Astrocyte of the spinal cord (primary cell): ENCODE data around the gene RAB7B.

Source experiments
- DNase-seq: peaks from one replicate; pipeline ENCODE4 v3.0.0; 2011; ENCODE audit warnings: low read depth, low spot score
- H3K4me3 ChIP-seq: 2 replicates; pipeline ENCODE4 v1.5.1; 2011; ENCODE audit warnings: low read depth, mild to moderate bottlenecking, low read length, moderate library complexity
- CTCF ChIP-seq: IDR thresholded peaks from 2 replicates; pipeline ENCODE4 v1.5.1; 2012; ENCODE audit warnings: low read depth, mild to moderate bottlenecking, low read length, inconsistent platforms
- in situ Hi-C: cut with HindIII; loops from 2 replicates; pipeline ENCODE4 v1.10.0; 2017; ENCODE audit warnings: low sequenced_read_pairs

Gene RAB7B

GRCh38 chr1:206047271-206047670 lies 44.1 kb upstream of the RAB7B start:
- no peak for DNase-seq
- H3K4me3 ChIP-seq, result no peak overlapping the region
- in situ Hi-C loops, result no loop called here
- TF ChIP-seq CTCF, result no peak

- DNase-seq, result no peak
- in situ Hi-C loops, result no loop called here
- no peak for TF ChIP-seq CTCF
- H3K4me3 ChIP-seq, result no peak overlapping the region
Measured at GRCh38 chr1:206041640-206042039, 38.4 kb upstream of the RAB7B start.

GRCh38 chr1:206040328-206040727 lies 37.1 kb upstream of the RAB7B start:
- no peak for DNase-seq
- in situ Hi-C loops, result no loop called here
- TF ChIP-seq CTCF, result no peak
- no peak overlapping the region for H3K4me3 ChIP-seq

- in situ Hi-C loops, result no loop called here
- no peak for DNase-seq
- H3K4me3 ChIP-seq, result no peak overlapping the region
- TF ChIP-seq CTCF, result no peak
Measured at GRCh38 chr1:206039046-206039973, 36.1 kb upstream of the RAB7B start.

- no peak overlapping the region for H3K4me3 ChIP-seq
- TF ChIP-seq CTCF, result no peak
- in situ Hi-C loops, result no loop called here
- no peak for DNase-seq
Measured at GRCh38 chr1:206037581-206037980, 34.4 kb upstream of the RAB7B start.

- TF ChIP-seq CTCF, result no peak
- in situ Hi-C loops, result no loop called here
- DNase-seq, result no peak
Measured at GRCh38 chr1:206036663-206037455, 33.7 kb upstream of the RAB7B start.

More at GRCh38 chr1:206036663-206037455, 33.7 kb upstream of the RAB7B start:
- no peak overlapping the region for H3K4me3 ChIP-seq
